Endothelial cell of umbilical vein (primary cell): ENCODE measurements around the gene TRAF3IP1. TPM values are rescaled to one million over a fixed set of nuclear protein-coding genes. Genes with fewer than 3 reads are reported as not detected.

ENCODE experiments used
- BruUV-seq: library from RNA; stranded (reverse); fragments of 400-500 nt; replicated peaks from 2 replicates; lab custom pipeline; 2021; lab: Mats Ljungman, UMichigan
- CTCF ChIA-PET: fragments of 300-600, 350-600 bp; sonication (Branson Sonifier 250); formaldehyde crosslinking; loops from one replicate; lab custom pipeline; 2021; ENCODE audit warnings: antibody characterized with exemption, inconsistent platforms; lab: Charles Lee
- POLR2A ChIA-PET: fragments of 300-600, 350-600 bp; sonication (Branson Sonifier 250); formaldehyde crosslinking; loops from one replicate; lab custom pipeline; 2021; ENCODE audit warnings: antibody characterized with exemption, inconsistent platforms; lab: Charles Lee
- DNase-seq: peaks from one replicate; pipeline ENCODE4 v3.0.0-alpha.2; 2011; ENCODE audit warnings: low read depth, low spot score
- FAIRE-seq: peaks from 2 replicates; lab custom pipeline; 2011; peaks lifted over from hg19 to GRCh38; lab: Jason Lieb, UNC
- H2AFZ ChIP-seq: 2 replicates; pipeline ENCODE4 v1.6.0; 2012; ENCODE audit warnings: low read depth, low read length, control low read depth, inconsistent platforms
- H3K27ac ChIP-seq: 2 replicates; pipeline ENCODE4 v1.5.1; 2011; ENCODE audit warnings: low read depth, mild to moderate bottlenecking, control low read depth, low read length, moderate library complexity; ENCODE audit not compliant: insufficient read depth
- H3K27me3 ChIP-seq, 2 experiments: 2 replicates each; pipeline versions ENCODE4 v1.6.0 to v1.6.1; 2011; ENCODE audit warnings: low read length in 2 of 2, mixed read lengths in 1 of 2; ENCODE audit not compliant: control insufficient read depth in 2 of 2, insufficient read depth in 2 of 2
- H3K36me3 ChIP-seq, 2 experiments: 2 replicates in 1 of 2; 3 replicates in 1 of 2; pipeline ENCODE4 v1.5.1; 2011; ENCODE audit warnings: low read length in 2 of 2, mild to moderate bottlenecking in 1 of 2, moderate library complexity in 1 of 2; ENCODE audit not compliant: control insufficient read depth in 2 of 2, insufficient read depth in 2 of 2; ENCODE audit errors: extremely low read depth in 1 of 2
- H3K4me1 ChIP-seq: 3 replicates; pipeline ENCODE4 v1.5.1; 2011; ENCODE audit warnings: mild to moderate bottlenecking, low read length; ENCODE audit not compliant: control insufficient read depth, insufficient read depth; ENCODE audit errors: extremely low read depth
- H3K4me2 ChIP-seq: 2 replicates; pipeline ENCODE4 v1.6.1; 2011; ENCODE audit warnings: low read length, control low read depth, mixed read lengths; ENCODE audit not compliant: insufficient read depth
- H3K4me3 ChIP-seq, 3 experiments: fragments of 200-600 bp in 1 of 3; sonication (generic), shearing (Covaris generic) in 1 of 3; replicated peaks in 1 of 3; 2 replicates each; pipeline ENCODE4 v1.5.1; 2011 to 2016; ENCODE audit warnings: control low read depth in 3 of 3, low read length in 3 of 3, mild to moderate bottlenecking in 2 of 3, inconsistent platforms in 1 of 3, low read depth in 1 of 3, moderate library complexity in 1 of 3; ENCODE audit not compliant: insufficient read depth in 1 of 3
- H3K79me2 ChIP-seq: 2 replicates; pipeline ENCODE4 v1.6.0; 2012; ENCODE audit warnings: low read length, inconsistent platforms; ENCODE audit not compliant: control insufficient read depth, insufficient read depth
- H3K9ac ChIP-seq: replicated peaks from 2 replicates; pipeline ENCODE3; 2011; ENCODE audit warnings: low read length, control low read depth; ENCODE audit not compliant: insufficient read depth; ENCODE audit errors: extremely low read depth
- H3K9me1 ChIP-seq: replicated peaks from 3 replicates; pipeline ENCODE4 v1.6.0; 2011; ENCODE audit warnings: mild to moderate bottlenecking, low read length; ENCODE audit not compliant: control insufficient read depth, insufficient read depth; ENCODE audit errors: extremely low read depth
- H3K9me3 ChIP-seq: replicated peaks from 2 replicates; pipeline ENCODE4 v1.5.1; 2012; ENCODE audit warnings: low read length, inconsistent platforms; ENCODE audit not compliant: control insufficient read depth, insufficient read depth
- H4K20me1 ChIP-seq: replicated peaks from 2 replicates; pipeline ENCODE3; 2011; ENCODE audit warnings: mild to moderate bottlenecking, low read length; ENCODE audit not compliant: control insufficient read depth, insufficient read depth; ENCODE audit errors: extremely low read depth
- CTCF ChIP-seq, 2 donors: IDR thresholded peaks; 1 replicate in 1 of 2; 2 replicates in 1 of 2; pipeline ENCODE4 v1.5.1; 2011; ENCODE audit warnings: low read length in 2 of 2, mild to moderate bottlenecking in 2 of 2, moderate library complexity in 2 of 2, control low read depth in 1 of 2, inconsistent platforms in 1 of 2, low read depth in 1 of 2; ENCODE audit not compliant: insufficient read depth in 1 of 2; ENCODE audit errors: extremely low read depth in 1 of 2
- EZH2 ChIP-seq: IDR thresholded peaks from 2 replicates; pipeline ENCODE4 v1.6.1; 2012; ENCODE audit warnings: borderline replicate concordance, low read depth, mild to moderate bottlenecking, moderate library complexity, low read length, inconsistent platforms; ENCODE audit not compliant: severe bottlenecking
- FOS ChIP-seq: IDR thresholded peaks from 2 replicates; pipeline ENCODE4 v1.6.1; 2011; ENCODE audit warnings: mild to moderate bottlenecking, low read length, moderate library complexity, borderline replicate concordance; ENCODE audit not compliant: insufficient read depth
- GATA2 ChIP-seq: IDR thresholded peaks from 2 replicates; pipeline ENCODE4 v1.7.0; 2011; ENCODE audit warnings: low read depth, mild to moderate bottlenecking, moderate library complexity, mixed read lengths, low read length; ENCODE audit not compliant: insufficient read length, insufficient read depth
- JUN ChIP-seq: IDR thresholded peaks from 2 replicates; pipeline ENCODE4 v1.6.1; 2011; ENCODE audit warnings: borderline replicate concordance, low read depth; ENCODE audit not compliant: insufficient read length, insufficient read depth
- MAX ChIP-seq: IDR thresholded peaks from 2 replicates; pipeline ENCODE4 v1.6.1; 2011; ENCODE audit not compliant: insufficient read depth, insufficient read length
- MYC ChIP-seq: IDR thresholded peaks from one replicate; pipeline ENCODE4 v1.6.1; 2011; ENCODE audit warnings: mild to moderate bottlenecking, low read depth, low read length
- POLR2A ChIP-seq: IDR thresholded peaks from 2 replicates; pipeline ENCODE4 v1.6.1; 2012; ENCODE audit warnings: low read depth, mild to moderate bottlenecking, control low read depth, low read length
- POLR2AphosphoS5 ChIP-seq: IDR thresholded peaks from 2 replicates; pipeline ENCODE4 v1.6.1; 2012; ENCODE audit warnings: low read depth, mild to moderate bottlenecking, control low read depth, low read length, moderate library complexity; ENCODE audit not compliant: insufficient read depth
- dilution Hi-C: fragments of 300-500 bp; cut with MboI; formaldehyde crosslinking; loops from one replicate; pipeline ENCODE4 v1.15.0; 2019; ENCODE audit warnings: low sequenced_read_pairs; ENCODE audit not compliant: extremely low pct_ligation_motif_present
- intact Hi-C: fragments of 100-400 bp; cut with micrococcal nuclease; formaldehyde crosslinking; loops from one replicate; pipeline ENCODE4 v1.10.0; 2022
- polyA plus RNA-seq, 4 experiments: library from polyadenylated mRNA; depleted of rRNA in 3 of 4; stranded (reverse) in 3 of 4; unstranded in 1 of 4; fragments of >200 nt; gene quantifications; 2 replicates each; pipeline versions ENCODE4 v1.2.1 to v1.2.3, GENCODE V29; 2011 to 2012; ENCODE audit warnings: missing spikeins in 1 of 4
- total RNA-seq: library from RNA; stranded (reverse); gene quantifications from 2 replicates; pipeline ENCODE4 v1.2.3, GENCODE V29; 2021

The TRAF3IP1 gene
- total and polyA plus RNA-seq, 2 donors (not counting 3 experiments of a cell fraction or from before 2014, with no cell fraction given): 3.4 to 15.9 TPM

- dilution Hi-C loops: no loop called here
- Histone ChIP-seq H3K4me2 (no peak overlapping the region), H3K9ac (no peak overlapping the region), H3K79me2 (no peaks in the 10 kb centered on the region), H2AFZ (no peak overlapping the region), H3K36me3 (no peaks in the 10 kb centered on the region), H3K4me1 (no peaks in the 10 kb centered on the region), H3K9me3 (no peaks in the 10 kb centered on the region), H3K27me3 (no peaks in the 10 kb centered on the region), H3K9me1 (no peaks in the 10 kb centered on the region), H3K27ac (no peak overlapping the region), H4K20me1 (no peaks in the 10 kb centered on the region), H3K4me3 (no peak overlapping the region)
- ChIA-PET CTCF (interaction anchor here (1.5 kb wide), 1 partner anchor 11 kb away, joined by 6 read pairs; no protein-coding TSS in a partner anchor), POLR2A (no interaction called here)
- DNase-seq (no peak), FAIRE-seq (no peak)
- intact Hi-C loops: no loop called here
- TF ChIP-seq FOS (no peak), GATA2 (no peak), CTCF (IDR thresholded peaks at IDR 0.05; ENCODE audit: extremely low read depth in 1 of 2, insufficient read depth in 1 of 2, low read depth in 1 of 2, low read length in 2 of 2) (no peak), MYC (no peak), EZH2 (no peak), POLR2AphosphoS5 (no peak), MAX (no peak), JUN (no peak), POLR2A (no peak)
- BruUV-seq: no TSS peak
Measured at GRCh38 chr2:238388794-238389193, 68.5 kb downstream of the TRAF3IP1 start.
